Nephron (organoid): ENCODE results near the gene OTX1.

Experiments used
- H3K27ac Mint-ChIP-seq, 3 experiments: 2 replicates each; pipeline ENCODE4 v1.8.0; 2020; ENCODE audit warnings: mixed read lengths in 3 of 3, mild to moderate bottlenecking in 2 of 3, moderate library complexity in 1 of 3
- H3K27me3 Mint-ChIP-seq: 2 replicates; pipeline ENCODE4 v1.8.0; 2021; ENCODE audit warnings: low read depth, mild to moderate bottlenecking, moderate library complexity, mixed read lengths
- H3K36me3 Mint-ChIP-seq: 2 replicates; pipeline ENCODE4 v1.8.0; 2020; ENCODE audit warnings: low read depth, mixed read lengths
- H3K4me1 Mint-ChIP-seq: 2 replicates; pipeline ENCODE4 v1.8.0; 2020; ENCODE audit warnings: mixed read lengths
- H3K4me3 Mint-ChIP-seq, 3 experiments: 2 replicates each; pipeline ENCODE4 v1.8.0; 2020; ENCODE audit warnings: mild to moderate bottlenecking in 3 of 3, mixed read lengths in 3 of 3, moderate library complexity in 2 of 3
- H3K9me3 Mint-ChIP-seq: 2 replicates; pipeline ENCODE4 v1.8.0; 2020; ENCODE audit warnings: mixed read lengths
- CTCF ChIP-seq, 3 experiments: fragments of 200-600 bp; sonication (generic); IDR thresholded peaks; one replicate each; pipeline ENCODE4 v1.5.0; 2021; ENCODE audit warnings: antibody characterized with exemption in 3 of 3; ENCODE audit not compliant: unreplicated experiment in 3 of 3

OTX1 gene

GRCh38 chr2:63099032-63099431 lies 48.4 kb downstream of the OTX1 start:
- H3K9me3 Mint-ChIP-seq: peaks cover 34% of the 10 kb centered on the region
- no peak for TF ChIP-seq CTCF (IDR thresholded peaks at IDR 0.05; ENCODE audit: unreplicated experiment in 3 of 3)
- H3K27me3 Mint-ChIP-seq: no peaks in the 10 kb centered on the region
- no peak overlapping the region for H3K4me3 Mint-ChIP-seq
- H3K4me1 Mint-ChIP-seq: no peaks in the 10 kb centered on the region
- no peak overlapping the region for H3K27ac Mint-ChIP-seq
- H3K36me3 Mint-ChIP-seq: no peaks in the 10 kb centered on the region

- no peak overlapping the region for H3K27ac Mint-ChIP-seq
- TF ChIP-seq CTCF (IDR thresholded peaks at IDR 0.05; ENCODE audit: unreplicated experiment in 3 of 3): no peak
- H3K27me3 Mint-ChIP-seq: peaks cover 3% of the 10 kb centered on the region
- no peaks in the 10 kb centered on the region for H3K4me1 Mint-ChIP-seq
- peaks cover 56% of the 10 kb centered on the region for H3K9me3 Mint-ChIP-seq
- H3K4me3 Mint-ChIP-seq: no peak overlapping the region
- H3K36me3 Mint-ChIP-seq: peaks cover 4% of the 10 kb centered on the region
Measured at GRCh38 chr2:63101954-63102353, 51.3 kb downstream of the OTX1 start.

GRCh38 chr2:63104482-63104881 lies 53.9 kb downstream of the OTX1 start:
- Mint-ChIP-seq H3K9me3 (peaks cover 55% of the 10 kb centered on the region), H3K36me3 (peaks cover 4% of the 10 kb centered on the region), H3K4me1 (no peaks in the 10 kb centered on the region), H3K4me3 (no peak overlapping the region), H3K27ac (no peak overlapping the region), H3K27me3 (peaks cover 3% of the 10 kb centered on the region)
- TF ChIP-seq CTCF (IDR thresholded peaks at IDR 0.05; ENCODE audit: unreplicated experiment in 3 of 3): no peak
